ENCODE data around the gene FAT3. TPM values are rescaled to one million over a fixed set of nuclear protein-coding genes. Genes with fewer than 3 reads are reported as not detected.

The FAT3 gene
- total RNA-seq, 1 experiment from 2014 or later, result 3.4 TPM

- POLR2A ChIA-PET (ENCODE audit: unreplicated experiment), result no interaction called here
These were observed 16.3 kb downstream of the FAT3 start for GRCh38 chr11:92240916-92241315.

GRCh38 chr11:92245700-92246271 is 21.2 kb downstream of the FAT3 start:
- no peak overlapping the region for H3K4me2 ChIP-seq

More at GRCh38 chr11:92240916-92241315, 16.3 kb downstream of the FAT3 start:
- Histone ChIP-seq H4K20me1 (ENCODE audit: insufficient read depth) (no peaks in the 10 kb centered on the region), H3K4me2 (no peak overlapping the region), H3K27ac (no peak overlapping the region), H3K4me3 (no peak overlapping the region), H3K27me3 (ENCODE audit: insufficient read depth, low read depth) (no peaks in the 10 kb centered on the region), H2AFZ (no peak overlapping the region), H3K9me3 (ENCODE audit: insufficient read depth, low read depth) (no peaks in the 10 kb centered on the region), H3K4me1 (replicated peaks; ENCODE audit: insufficient read depth) (no peaks in the 10 kb centered on the region), H3K9me2 (ENCODE audit: insufficient read depth) (no peaks in the 10 kb centered on the region), H3K36me3 (ENCODE audit: low read depth) (no peaks in the 10 kb centered on the region), H3F3A (ENCODE audit: insufficient read depth, low read depth) (no peaks in the 10 kb centered on the region), H3K79me2 (ENCODE audit: low read depth) (no peaks in the 10 kb centered on the region)
- TF ChIP-seq EZH2 (IDR thresholded peaks at IDR 0.05; ENCODE audit: low read depth), result no peak
- no peak for TF ChIP-seq CTCF (conservative IDR thresholded peaks at IDR 0.05)
- CTCF ChIA-PET, result no interaction called here
- DNase-seq, result no peak
- intact Hi-C loops (cut with micrococcal nuclease; ENCODE audit: unreplicated experiment), result no loop called here
- BruUV-seq (replicated peaks), result no TSS peak

GRCh38 chr11:92246630-92247029 is 22.0 kb downstream of the FAT3 start:
- ChIA-PET CTCF (no interaction called here), POLR2A (ENCODE audit: unreplicated experiment) (no interaction called here)
- Histone ChIP-seq H3K27ac (no peak overlapping the region), H3K36me3 (ENCODE audit: low read depth) (no peaks in the 10 kb centered on the region), H3K4me3 (no peak overlapping the region), H3K79me2 (ENCODE audit: low read depth) (no peaks in the 10 kb centered on the region), H3F3A (ENCODE audit: insufficient read depth, low read depth) (no peaks in the 10 kb centered on the region), H3K4me1 (replicated peaks; ENCODE audit: insufficient read depth) (no peaks in the 10 kb centered on the region), H4K20me1 (ENCODE audit: insufficient read depth) (no peaks in the 10 kb centered on the region), H3K9me3 (ENCODE audit: insufficient read depth, low read depth) (no peaks in the 10 kb centered on the region), H3K9me2 (ENCODE audit: insufficient read depth) (no peaks in the 10 kb centered on the region), H3K27me3 (ENCODE audit: insufficient read depth, low read depth) (no peaks in the 10 kb centered on the region), H3K4me2 (no peak overlapping the region), H2AFZ (no peak overlapping the region)
- BruUV-seq (replicated peaks), result no TSS peak
- peak in 1 of 2 experiments; percentile 88 for DNase-seq
- intact Hi-C loops (cut with micrococcal nuclease; ENCODE audit: unreplicated experiment), result no loop called here
- TF ChIP-seq CTCF (conservative IDR thresholded peaks at IDR 0.05) (no peak), EZH2 (IDR thresholded peaks at IDR 0.05; ENCODE audit: low read depth) (no peak)

More at GRCh38 chr11:92245700-92246271, 21.2 kb downstream of the FAT3 start:
- Histone ChIP-seq H3K9me3 (ENCODE audit: insufficient read depth, low read depth) (no peaks in the 10 kb centered on the region), H3K36me3 (ENCODE audit: low read depth) (no peaks in the 10 kb centered on the region), H3K4me1 (replicated peaks; ENCODE audit: insufficient read depth) (no peaks in the 10 kb centered on the region), H3F3A (ENCODE audit: insufficient read depth, low read depth) (no peaks in the 10 kb centered on the region), H3K4me3 (no peak overlapping the region), H3K27ac (no peak overlapping the region), H3K9me2 (ENCODE audit: insufficient read depth) (no peaks in the 10 kb centered on the region), H3K79me2 (ENCODE audit: low read depth) (no peaks in the 10 kb centered on the region), H4K20me1 (ENCODE audit: insufficient read depth) (no peaks in the 10 kb centered on the region), H3K27me3 (ENCODE audit: insufficient read depth, low read depth) (no peaks in the 10 kb centered on the region), H2AFZ (no peak overlapping the region)
- no peak for DNase-seq
- POLR2A ChIA-PET (ENCODE audit: unreplicated experiment), result no interaction called here
- CTCF ChIA-PET, result no interaction called here
- TF ChIP-seq CTCF (conservative IDR thresholded peaks at IDR 0.05) (no peak), EZH2 (IDR thresholded peaks at IDR 0.05; ENCODE audit: low read depth) (no peak)
- no TSS peak for BruUV-seq (replicated peaks)
- intact Hi-C loops (cut with micrococcal nuclease; ENCODE audit: unreplicated experiment), result no loop called here

Measured in PC-9 (cell line).